ENCODE results near the gene BAIAP2.
A peak's percentile ranks its signal among the peaks of the same experiment; 100 is the strongest.
"Not testable (repeated sequence)": the region's sequence is repeated elsewhere in the genome, so short reads cannot be mapped to it uniquely, and the experiment has no call there.

The BAIAP2 gene

GRCh38 chr17:81148571-81148970 is 113.6 kb downstream of the BAIAP2 start:
- DNase-seq = no peak

- peak; percentile 23 for DNase-seq
Observed at GRCh38 chr17:81148986-81149533, 114.1 kb downstream of the BAIAP2 start.

- DNase-seq = peak; percentile 24
Observed at GRCh38 chr17:81150377-81151077, 115.6 kb downstream of the BAIAP2 start.

- no peak for DNase-seq
Observed at GRCh38 chr17:81151278-81151677, 116.3 kb downstream of the BAIAP2 start.

- DNase-seq = no peak
Observed at GRCh38 chr17:81152288-81152828, 117.4 kb downstream of the BAIAP2 start.

GRCh38 chr17:81153340-81153803 is 118.4 kb downstream of the BAIAP2 start:
- DNase-seq = no peak

- not testable (repeated sequence) for DNase-seq
Observed at GRCh38 chr17:81154016-81154415, 119.1 kb downstream of the BAIAP2 start.

- DNase-seq = no peak
Observed at GRCh38 chr17:81154961-81155360, 120.0 kb downstream of the BAIAP2 start.

- no peak for DNase-seq
Observed at GRCh38 chr17:81156866-81157805, 122.2 kb downstream of the BAIAP2 start.

- DNase-seq = no peak
Observed at GRCh38 chr17:81157848-81158687, 123.1 kb downstream of the BAIAP2 start.

- no peak for DNase-seq
Observed at GRCh38 chr17:81158688-81159590, 124.0 kb downstream of the BAIAP2 start.

GRCh38 chr17:81159611-81160265 is 124.8 kb downstream of the BAIAP2 start:
- DNase-seq = no peak

GRCh38 chr17:81160306-81160705 is 125.4 kb downstream of the BAIAP2 start:
- peak; percentile 43 for DNase-seq

GRCh38 chr17:81160747-81161453 is 125.9 kb downstream of the BAIAP2 start:
- DNase-seq = no peak

GRCh38 chr17:81161536-81161935 is 126.6 kb downstream of the BAIAP2 start:
- no peak for DNase-seq

GRCh38 chr17:81161972-81162371 is 127.0 kb downstream of the BAIAP2 start:
- DNase-seq = no peak

- DNase-seq = no peak
Observed at GRCh38 chr17:81162491-81162890, 127.5 kb downstream of the BAIAP2 start.

- DNase-seq = no peak
Observed at GRCh38 chr17:81163051-81163695, 128.2 kb downstream of the BAIAP2 start.

- no peak for DNase-seq
Observed at GRCh38 chr17:81163703-81164370, 128.9 kb downstream of the BAIAP2 start.

Measured in hematopoietic multipotent progenitor cell treated with erythropoietin and hydrocortisone succinate and interleukin-3 and kit ligand, for 6 days (in vitro differentiated cells).